WTC11 (cell line): Measurements from ENCODE around the gene GRIN3B.

Experiments
- ATF2 ChIP-seq: sonication (generic); formaldehyde crosslinking; IDR thresholded peaks from 2 replicates; pipeline ENCODE4 v1.8.1; 2022; ENCODE audit warnings: low read depth, missing genetic modification reagents, borderline replicate concordance
- CTCF ChIP-seq: fragments of 200-600 bp; IDR thresholded peaks from 2 replicates; pipeline ENCODE4 v1.8.0; 2022; ENCODE audit warnings: antibody characterized with exemption
- FOXP4 ChIP-seq: sonication (generic); formaldehyde crosslinking; IDR thresholded peaks from 2 replicates; pipeline ENCODE4 v1.8.0; 2022; ENCODE audit warnings: mild to moderate bottlenecking, missing genetic modification reagents
- GABPB1 ChIP-seq: sonication (generic); formaldehyde crosslinking; IDR thresholded peaks from 2 replicates; pipeline ENCODE4 v1.8.1; 2023; ENCODE audit warnings: mild to moderate bottlenecking, missing genetic modification reagents
- JUN ChIP-seq: sonication (generic); formaldehyde crosslinking; IDR thresholded peaks from 2 replicates; pipeline ENCODE4 v1.8.0; 2023; ENCODE audit warnings: mild to moderate bottlenecking, missing genetic modification reagents
- SMAD4 ChIP-seq: sonication (generic); formaldehyde crosslinking; IDR thresholded peaks from 2 replicates; pipeline ENCODE4 v1.8.0; 2022; ENCODE audit warnings: mild to moderate bottlenecking, missing genetic modification reagents
- USF2 ChIP-seq: sonication (generic); formaldehyde crosslinking; IDR thresholded peaks from 2 replicates; pipeline ENCODE4 v1.8.1; 2023; ENCODE audit warnings: mild to moderate bottlenecking, missing genetic modification reagents, moderate library complexity
- ZBTB21 ChIP-seq: sonication (generic); formaldehyde crosslinking; IDR thresholded peaks from 2 replicates; pipeline ENCODE4 v1.8.1; 2023; ENCODE audit warnings: mild to moderate bottlenecking, missing genetic modification reagents, borderline replicate concordance
- ZNF317 ChIP-seq: sonication (generic); formaldehyde crosslinking; IDR thresholded peaks from 2 replicates; pipeline ENCODE4 v1.8.1; 2023; ENCODE audit warnings: low read depth, mild to moderate bottlenecking, moderate library complexity, missing genetic modification reagents, borderline replicate concordance
- ZNF512 ChIP-seq: sonication (generic); formaldehyde crosslinking; IDR thresholded peaks from 2 replicates; pipeline ENCODE4 v1.8.1; 2022; ENCODE audit warnings: missing genetic modification reagents, borderline replicate concordance

- no peak for TF ChIP-seq JUN (CRISPR knock-in tag)
- no peak for TF ChIP-seq CTCF
- TF ChIP-seq ZNF512 (CRISPR knock-in tag): no peak
- TF ChIP-seq GABPB1: no peak
- no peak for TF ChIP-seq ZNF317
- TF ChIP-seq ZBTB21 (CRISPR knock-in tag): no peak
- TF ChIP-seq ATF2 (CRISPR knock-in tag): no peak
- TF ChIP-seq SMAD4 (CRISPR knock-in tag): no peak
- TF ChIP-seq USF2: no peak
- no peak for TF ChIP-seq FOXP4 (CRISPR knock-in tag)
These were observed 12.1 kb downstream of the GRIN3B start for GRCh38 chr19:1012334-1012733.
